K562 (cell line): ENCODE measurements around the gene SGMS1. TPM values are rescaled to one million over a fixed set of nuclear protein-coding genes. Genes with fewer than 3 reads are reported as not detected.

Experiments used
- ATAC-seq: fragments of 200-7000 bp; cut with Tn5 transposase; 3 replicates; pipeline ENCODE4 v1.9.1; 2020; ENCODE audit warnings: moderate library complexity
- BruUV-seq: library from RNA; stranded (reverse); fragments of 400-500 nt; replicated peaks from 2 replicates; lab custom pipeline; 2021; lab: Mats Ljungman, UMichigan
- CTCF ChIA-PET: fragments of 300-600 bp; formaldehyde crosslinking; extraction: SDS; loops from one replicate; lab custom pipeline; 2021; ENCODE audit warnings: low intra/inter-chr PET ratio; lab: Yijun Ruan, JAX
- POLR2A ChIA-PET: fragments of 300-600, 350-650 bp; sonication (Branson Sonifier 250); formaldehyde crosslinking; extraction: SDS; loops from one replicate; lab custom pipeline; 2021; ENCODE audit warnings: antibody characterized with exemption, inconsistent platforms; lab: Yijun Ruan, JAX
- DNase-seq, 4 experiments: peaks; one replicate each; pipeline versions ENCODE4 v3.0.0 to v3.0.0-alpha.2; 2011 to 2018; ENCODE audit warnings: low spot score in 3 of 4, mixed read lengths in 3 of 4; ENCODE audit errors: extremely low read depth in 1 of 4
- FAIRE-seq: peaks from 2 replicates; lab custom pipeline; 2011; peaks lifted over from hg19 to GRCh38; lab: Jason Lieb, UNC
- H2AFZ ChIP-seq: 2 replicates; pipeline ENCODE4 v1.6.0; 2011; ENCODE audit warnings: low read depth, low read length, control low read depth, inconsistent platforms
- H3K27ac ChIP-seq: fragments of 200-600 bp; 3 replicates; pipeline ENCODE4 v1.8.0; 2011; ENCODE audit warnings: low read depth, mild to moderate bottlenecking, control low read depth, inconsistent platforms, low read length, moderate library complexity, mixed read lengths; ENCODE audit errors: extremely low read depth
- H3K27me3 ChIP-seq, 2 experiments: fragments of 300-600 bp in 1 of 2; 2 replicates in 1 of 2; 3 replicates in 1 of 2; pipeline versions ENCODE4 v1.6.0 to v1.8.0; 2011; ENCODE audit warnings: inconsistent platforms in 2 of 2, low read length in 2 of 2, mild to moderate bottlenecking in 1 of 2, mixed read lengths in 1 of 2, moderate library complexity in 1 of 2; ENCODE audit not compliant: control insufficient read depth in 2 of 2, insufficient read depth in 2 of 2
- H3K36me3 ChIP-seq: fragments of 300-600 bp; 3 replicates; pipeline ENCODE4 v1.8.0; 2011; ENCODE audit warnings: mild to moderate bottlenecking, low read length, inconsistent platforms; ENCODE audit not compliant: control insufficient read depth, insufficient read depth
- H3K4me1 ChIP-seq, 2 experiments: fragments of 200-600 bp in 1 of 2; replicated peaks in 1 of 2; 2 replicates in 1 of 2; 3 replicates in 1 of 2; pipeline versions ENCODE4 v1.5.1 to v1.8.0; 2011; ENCODE audit warnings: inconsistent platforms in 2 of 2, low read length in 2 of 2, mild to moderate bottlenecking in 1 of 2, mixed read lengths in 1 of 2, moderate library complexity in 1 of 2; ENCODE audit not compliant: control insufficient read depth in 2 of 2, insufficient read depth in 2 of 2
- H3K4me2 ChIP-seq: 2 replicates; pipeline ENCODE4 v1.6.1; 2011; ENCODE audit warnings: low read length, control low read depth, inconsistent platforms, mixed read lengths; ENCODE audit not compliant: insufficient read depth
- H3K4me3 ChIP-seq: fragments of 200-600 bp; sonication (generic), shearing (Covaris generic); 2 replicates; pipeline ENCODE4 v1.5.1; 2016; ENCODE audit warnings: control low read depth, inconsistent platforms
- H3K79me2 ChIP-seq: fragments of 200-600 bp; 3 replicates; pipeline ENCODE4 v1.8.0; 2011; ENCODE audit warnings: low read length, inconsistent platforms; ENCODE audit not compliant: control insufficient read depth, insufficient read depth
- H3K9ac ChIP-seq, 2 experiments: 2 replicates each; pipeline versions ENCODE4 v1.6.0 to v1.6.1; 2011; ENCODE audit warnings: low read depth in 2 of 2, low read length in 2 of 2, control low read depth in 1 of 2, inconsistent platforms in 1 of 2, mild to moderate bottlenecking in 1 of 2, mixed read lengths in 1 of 2; ENCODE audit not compliant: insufficient read depth in 1 of 2
- H3K9me1 ChIP-seq: one replicate; pipeline ENCODE4 v1.6.0; 2011; ENCODE audit warnings: inconsistent platforms, mild to moderate bottlenecking, low read length, moderate library complexity; ENCODE audit not compliant: control insufficient read depth, insufficient read depth
- H3K9me3 ChIP-seq: replicated peaks from 2 replicates; pipeline ENCODE4 v1.5.1; 2011; ENCODE audit warnings: low read depth, low read length, inconsistent platforms; ENCODE audit not compliant: control insufficient read depth, insufficient read depth
- H4K20me1 ChIP-seq: replicated peaks from 2 replicates; pipeline ENCODE4 v1.6.1; 2011; ENCODE audit warnings: low read length, inconsistent platforms, mixed read lengths; ENCODE audit not compliant: control insufficient read depth, insufficient read depth
- ATF7 ChIP-seq: fragments of 450-650 bp; IDR thresholded peaks from 2 replicates; pipeline ENCODE4 v1.7.1; 2014; ENCODE audit warnings: mild to moderate bottlenecking, moderate library complexity
- CEBPB ChIP-seq: fragments of 450-650 bp; IDR thresholded peaks from 2 replicates; pipeline ENCODE4 v1.6.1; 2016; ENCODE audit warnings: missing genetic modification characterization, missing compliant biosample characterization
- CEBPZ ChIP-seq: fragments of 150-350 bp; IDR thresholded peaks from 2 replicates; pipeline ENCODE4 v1.6.1; 2014; ENCODE audit warnings: low read depth, mild to moderate bottlenecking, low read length, borderline replicate concordance
- EP300 ChIP-seq: IDR thresholded peaks from 2 replicates; pipeline ENCODE4 v1.6.1; 2012; ENCODE audit warnings: low read length, improper control_type of control experiment
- IRF1 ChIP-seq: sonication (generic); formaldehyde crosslinking; IDR thresholded peaks from 2 replicates; pipeline ENCODE4 v1.8.0; 2022; ENCODE audit warnings: missing genetic modification reagents, mild to moderate bottlenecking, borderline replicate concordance
- JUND ChIP-seq, 2 experiments: IDR thresholded peaks; 2 replicates in 1 of 2; 3 replicates in 1 of 2; pipeline ENCODE4 v1.6.1; 2011; ENCODE audit warnings: borderline replicate concordance in 2 of 2, low read depth in 2 of 2, low read length in 2 of 2, improper control_type of control experiment in 1 of 2, missing biosample characterization in 1 of 2, missing genetic modification characterization in 1 of 2, missing genetic modification reagents in 1 of 2
- NR0B1 ChIP-seq: fragments of 450-650 bp; IDR thresholded peaks from one replicate; pipeline ENCODE4 v1.6.1; 2018; ENCODE audit warnings: mild to moderate bottlenecking, moderate library complexity; ENCODE audit not compliant: partially characterized antibody
- ZBTB7A ChIP-seq: IDR thresholded peaks from 2 replicates; pipeline ENCODE4 v1.6.1; 2011; ENCODE audit warnings: low read depth, mild to moderate bottlenecking, low read length, moderate library complexity, borderline replicate concordance; ENCODE audit not compliant: control insufficient read depth
- ZMIZ1 ChIP-seq, 2 experiments: fragments of 150-350 bp in 1 of 2; IDR thresholded peaks; 2 replicates each; pipeline ENCODE4 v1.6.1; 2012 to 2016; ENCODE audit warnings: low read depth in 2 of 2, low read length in 2 of 2, mild to moderate bottlenecking in 1 of 2, moderate library complexity in 1 of 2
- ZNF232 ChIP-seq: sonication (generic); formaldehyde crosslinking; IDR thresholded peaks from 2 replicates; pipeline ENCODE4 v1.8.0; 2022; ENCODE audit warnings: mild to moderate bottlenecking, missing genetic modification reagents
- WGBS: fragments of 100-300 bp; shearing (Covaris generic); methylation state at CpG from one replicate; pipeline ENCODE4 v1.1.6; 2016; ENCODE audit warnings: low coverage, mixed read lengths; ENCODE audit not compliant: insufficient coverage; ENCODE audit errors: missing lambda C conversion rate; 5-methylcytosine and 5-hydroxymethylcytosine counted together
- in situ Hi-C: fragments of 300-500 bp; cut with MboI; formaldehyde crosslinking; loops from 4 replicates; pipeline ENCODE4 v1.15.0; 2018; ENCODE audit warnings: inconsistent platforms, mixed read lengths
- intact Hi-C: fragments of 100-400 bp; cut with micrococcal nuclease; formaldehyde crosslinking; loops from 2 replicates; pipeline ENCODE4 v1.14.2; 2022
- polyA plus RNA-seq, 8 experiments: library from polyadenylated mRNA; depleted of rRNA in 4 of 8; stranded (reverse) in 5 of 8; unstranded in 3 of 8; fragments of >200 nt; fragmentation: Nextera tagmentation in 2 of 8; fragmentation: Illumina TruSeq in 1 of 8; extraction: Ambion mirVana in 2 of 8; extraction: Trizol in 1 of 8; gene quantifications; 2 replicates each; pipeline versions ENCODE4 v1.2.1 to v1.2.3, GENCODE V29; 2011 to 2014; ENCODE audit warnings: inconsistent platforms in 1 of 8, missing spikeins in 1 of 8
- total RNA-seq, 7 experiments: library from RNA; depleted of rRNA in 6 of 7; stranded (reverse); fragments of >200 nt in 6 of 7; fragmentation: Illumina TruSeq in 2 of 7; extraction: Trizol in 2 of 7; gene quantifications; 2 replicates each; pipeline versions ENCODE4 v1.2.1 to v1.2.3, GENCODE V29; 2011 to 2021; ENCODE audit warnings: low replicate concordance in 1 of 7

SGMS1 gene
- total and polyA plus RNA-seq, 9 of the 15 experiments (the other 6 are each of a cell fraction or from before 2014, with no cell fraction given): 22.6 to 232 (median 82.2) TPM

GRCh38 chr10:50351483-50352146, 272.1 kb downstream of the SGMS1 start:
- Histone ChIP-seq H3K9me3 (peaks cover 30% of the 10 kb centered on the region), H3K27me3 (no peaks in the 10 kb centered on the region), H3K4me3 (no peak overlapping the region), H3K36me3 (peaks cover 35% of the 10 kb centered on the region; the same call in 2 of the 3 replicates), H4K20me1 (no peaks in the 10 kb centered on the region), H3K4me2 (no peak overlapping the region), H3K4me1 (peaks cover 9 to 16% of the 10 kb centered on the region in 2 experiments; a peak in 4 of 5 replicates), H3K9me1 (no peaks in the 10 kb centered on the region), H2AFZ (no peak overlapping the region), H3K9ac (no peak overlapping the region), H3K79me2 (peaks cover 72% of the 10 kb centered on the region), H3K27ac (no peak overlapping the region; the same call in 2 of the 3 replicates)
- intact Hi-C loops (no loop called here), in situ Hi-C loops (no loop called here)
- ChIA-PET CTCF (no interaction called here), POLR2A (no interaction called here)
- ATAC-seq: no peak
- no peak for FAIRE-seq
- BruUV-seq: no TSS peak
- no peak for DNase-seq
- 69% methylated on average over 7 of the region's 7 CpGs for WGBS
- TF ChIP-seq IRF1: no peak
- no peak for TF ChIP-seq ZBTB7A
- TF ChIP-seq NR0B1: no peak
- no peak for TF ChIP-seq ATF7
- TF ChIP-seq ZMIZ1 (IDR thresholded peaks at IDR 0.05; ENCODE audit: low read depth in 2 of 2, low read length in 2 of 2): no peak
- no peak for TF ChIP-seq JUND (IDR thresholded peaks at IDR 0.05; ENCODE audit: borderline replicate concordance, low read depth, low read length)
- TF ChIP-seq JUND (tag; IDR thresholded peaks at IDR 0.05; ENCODE audit: borderline replicate concordance, low read depth, low read length): no peak
- TF ChIP-seq ZNF232 (CRISPR knock-in tag): 0 out of 2 replicates have a peak, but pooled peaks have one; percentile 46
- TF ChIP-seq CEBPB (tag): peak; percentile 87
- TF ChIP-seq EP300: peak; percentile 7; the same call in 1 of the 2 replicates
- no peak for TF ChIP-seq CEBPZ
